Lung (tissue), 12 donors: ENCODE measurements around the gene CANX. TPM values are rescaled to one million over a fixed set of nuclear protein-coding genes. Genes with fewer than 3 reads are reported as not detected.

Source experiments
- ATAC-seq: fragments of 200-7000 bp; cut with Tn5 transposase; one replicate; pipeline ENCODE4 v1.9.1; 2020; ENCODE audit warnings: moderate number of reproducible peaks; ENCODE audit not compliant: insufficient read depth, low FRiP score
- DNase-seq, 3 donors: peaks; one replicate each; pipeline ENCODE4 v3.0.0-alpha.2; 2013 to 2017
- H3K27ac ChIP-seq, 2 donors: one replicate each; pipeline ENCODE4 v1.5.1; 2013; ENCODE audit warnings: mild to moderate bottlenecking in 2 of 2, moderate library complexity in 2 of 2, control low read depth in 1 of 2, inconsistent platforms in 1 of 2, low read depth in 1 of 2, low read length in 1 of 2
- H3K27me3 ChIP-seq, 3 donors: one replicate each; pipeline ENCODE4 v1.5.1; 2013; ENCODE audit warnings: low read length in 2 of 3; ENCODE audit not compliant: control insufficient read depth in 3 of 3, insufficient read depth in 3 of 3
- H3K36me3 ChIP-seq, 4 donors: one replicate each; pipeline ENCODE4 v1.5.1; 2013; ENCODE audit warnings: low read length in 4 of 4, mild to moderate bottlenecking in 1 of 4, moderate library complexity in 1 of 4; ENCODE audit not compliant: control insufficient read depth in 4 of 4, insufficient read depth in 4 of 4
- H3K4me1 ChIP-seq, 5 donors: one replicate each; pipeline ENCODE4 v1.5.1; 2013; ENCODE audit warnings: low read length in 5 of 5, mild to moderate bottlenecking in 2 of 5, moderate library complexity in 1 of 5; ENCODE audit not compliant: control insufficient read depth in 5 of 5, insufficient read depth in 5 of 5
- H3K4me3 ChIP-seq: one replicate; pipeline ENCODE4 v1.5.1; 2013; ENCODE audit warnings: mild to moderate bottlenecking, control low read depth, moderate library complexity
- H3K9ac ChIP-seq, 2 donors: one replicate each; pipeline ENCODE4 v1.5.1; 2013; ENCODE audit warnings: low read length in 2 of 2, control low read depth in 1 of 2; ENCODE audit not compliant: insufficient read depth in 1 of 2
- H3K9me3 ChIP-seq, 4 donors: one replicate each; pipeline ENCODE4 v1.5.1; 2013; ENCODE audit warnings: low read length in 3 of 4, mild to moderate bottlenecking in 1 of 4, moderate library complexity in 1 of 4; ENCODE audit not compliant: control insufficient read depth in 4 of 4, insufficient read depth in 3 of 4
- WGBS, 2 donors: extraction: QIAGEN DNeasy Blood & Tissue Kit; methylation state at CpG; one replicate each; pipeline ENCODE4 v1.1.7; 2013; 5-methylcytosine and 5-hydroxymethylcytosine counted together
- polyA plus RNA-seq, 2 donors: library from polyadenylated mRNA; stranded (reverse); fragments of 200-250 nt; gene quantifications; one replicate each; pipeline ENCODE4 v1.2.1, GENCODE V29; 2013
- total RNA-seq, 2 donors: library from RNA; depleted of rRNA in 1 of 2; stranded (reverse); fragments of >200 nt in 1 of 2; gene quantifications; one replicate each; pipeline ENCODE4 v1.2.1, GENCODE V29; 2014 to 2021
- TF ChIP-seq, protein P1 (sequence below): IDR thresholded peaks from 2 replicates; pipeline ENCODE4 v1.5.1; 2012; ENCODE audit warnings: mild to moderate bottlenecking; ENCODE audit errors: control extremely low read depth, extremely low read depth
- donor health status: control.
- donor health status: control.
- donor health status: Bipolar disorder and iron deficiency.
- donor health status: healthy.
- donor health status: DM: yes; HTN: yes; CAD: no.

CANX gene
- total and polyA plus RNA-seq, 4 donors, result 132 to 924 (median 294) TPM

DNA sequence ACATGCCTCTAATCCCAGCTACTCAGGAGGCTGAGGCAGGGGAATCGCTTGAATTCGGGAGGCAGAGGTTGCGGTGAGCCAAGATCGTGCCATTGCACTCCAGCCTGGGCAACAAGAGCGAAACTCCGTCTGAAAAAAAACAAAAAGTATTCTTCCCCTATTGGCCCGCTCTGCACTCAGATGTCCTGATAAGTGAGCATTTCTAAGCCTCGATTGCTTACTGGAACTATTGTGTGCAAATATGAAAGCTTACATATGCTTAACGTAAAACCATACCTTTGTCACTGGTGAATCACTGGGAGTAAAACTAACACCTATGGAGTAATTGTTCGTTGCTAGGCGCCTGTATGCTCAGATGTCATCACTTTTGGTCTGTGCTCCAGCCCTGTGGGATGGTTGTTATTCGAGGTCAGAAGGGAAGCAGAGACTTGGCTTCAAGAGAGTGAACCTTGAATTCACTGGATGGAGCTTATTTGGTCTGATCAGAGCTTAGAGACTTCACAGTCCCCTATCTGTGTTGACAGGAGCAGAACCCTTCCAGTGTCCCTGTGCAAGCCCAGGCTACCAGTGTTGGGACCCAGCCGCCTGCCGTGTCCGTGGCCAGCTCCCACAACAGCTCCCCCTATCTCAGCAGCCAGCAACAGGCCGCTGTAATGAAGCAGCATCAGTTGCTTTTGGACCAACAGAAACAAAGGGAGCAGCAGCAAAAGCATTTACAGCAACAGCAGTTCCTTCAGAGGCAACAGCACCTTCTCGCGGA, 69.7 kb downstream of the CANX start:
- peaks cover 0 to 11% (median 0%) of the 10 kb centered on the region in 5 donors for H3K4me1 ChIP-seq
- ATAC-seq (no peak), DNase-seq (no peak)
- H3K9me3 ChIP-seq, result peaks cover 0 to 2% (median 0%) of the 10 kb centered on the region in 4 donors
- H3K9ac ChIP-seq, result no peak overlapping the region
- TF ChIP-seq, protein P1, sequence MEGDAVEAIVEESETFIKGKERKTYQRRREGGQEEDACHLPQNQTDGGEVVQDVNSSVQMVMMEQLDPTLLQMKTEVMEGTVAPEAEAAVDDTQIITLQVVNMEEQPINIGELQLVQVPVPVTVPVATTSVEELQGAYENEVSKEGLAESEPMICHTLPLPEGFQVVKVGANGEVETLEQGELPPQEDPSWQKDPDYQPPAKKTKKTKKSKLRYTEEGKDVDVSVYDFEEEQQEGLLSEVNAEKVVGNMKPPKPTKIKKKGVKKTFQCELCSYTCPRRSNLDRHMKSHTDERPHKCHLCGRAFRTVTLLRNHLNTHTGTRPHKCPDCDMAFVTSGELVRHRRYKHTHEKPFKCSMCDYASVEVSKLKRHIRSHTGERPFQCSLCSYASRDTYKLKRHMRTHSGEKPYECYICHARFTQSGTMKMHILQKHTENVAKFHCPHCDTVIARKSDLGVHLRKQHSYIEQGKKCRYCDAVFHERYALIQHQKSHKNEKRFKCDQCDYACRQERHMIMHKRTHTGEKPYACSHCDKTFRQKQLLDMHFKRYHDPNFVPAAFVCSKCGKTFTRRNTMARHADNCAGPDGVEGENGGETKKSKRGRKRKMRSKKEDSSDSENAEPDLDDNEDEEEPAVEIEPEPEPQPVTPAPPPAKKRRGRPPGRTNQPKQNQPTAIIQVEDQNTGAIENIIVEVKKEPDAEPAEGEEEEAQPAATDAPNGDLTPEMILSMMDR, result no peak
- no peaks in the 10 kb centered on the region for H3K27me3 ChIP-seq
- WGBS, 2 donors, result 85 to 90% methylated on average over 18 of the region's 18 CpGs
- peaks cover 19 to 48% (median 39%) of the 10 kb centered on the region in 4 donors for H3K36me3 ChIP-seq
- no peak overlapping the region for H3K4me3 ChIP-seq
- no peak overlapping the region for H3K27ac ChIP-seq

DNA sequence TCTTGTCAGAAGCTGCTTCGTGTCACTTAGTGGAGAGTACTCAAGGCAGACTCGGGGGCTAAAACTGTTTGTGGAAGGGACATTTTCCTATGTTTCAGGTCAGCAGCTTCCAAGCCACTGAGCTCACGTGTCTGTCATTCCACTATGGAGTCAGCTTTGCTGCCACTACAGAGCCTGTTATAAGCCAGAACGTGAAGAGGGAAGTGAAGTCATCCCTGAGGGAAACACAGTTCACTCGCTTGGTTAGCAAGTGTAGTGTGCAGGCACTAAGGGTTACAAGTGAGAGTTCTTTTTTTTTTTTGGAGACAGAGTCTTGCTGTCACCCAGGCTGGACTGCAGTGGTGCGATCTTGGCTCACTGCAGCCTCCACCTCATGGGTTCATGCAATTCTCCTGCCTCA, 70.5 kb downstream of the CANX start:
- no peak for ATAC-seq
- Histone ChIP-seq H3K36me3 (peaks cover 21 to 55% (median 47%) of the 10 kb centered on the region in 4 donors), H3K9ac (no peak overlapping the region), H3K27me3 (no peaks in the 10 kb centered on the region), H3K4me1 (peaks cover 0 to 7% (median 0%) of the 10 kb centered on the region in 5 donors), H3K4me3 (no peak overlapping the region), H3K27ac (no peak overlapping the region), H3K9me3 (peaks cover 0 to 2% (median 0%) of the 10 kb centered on the region in 4 donors)
- TF ChIP-seq, protein P1, result no peak
- 62 to 78% methylated on average over 6 of the region's 6 CpGs for WGBS, 2 donors
- DNase-seq, result no peak

DNA sequence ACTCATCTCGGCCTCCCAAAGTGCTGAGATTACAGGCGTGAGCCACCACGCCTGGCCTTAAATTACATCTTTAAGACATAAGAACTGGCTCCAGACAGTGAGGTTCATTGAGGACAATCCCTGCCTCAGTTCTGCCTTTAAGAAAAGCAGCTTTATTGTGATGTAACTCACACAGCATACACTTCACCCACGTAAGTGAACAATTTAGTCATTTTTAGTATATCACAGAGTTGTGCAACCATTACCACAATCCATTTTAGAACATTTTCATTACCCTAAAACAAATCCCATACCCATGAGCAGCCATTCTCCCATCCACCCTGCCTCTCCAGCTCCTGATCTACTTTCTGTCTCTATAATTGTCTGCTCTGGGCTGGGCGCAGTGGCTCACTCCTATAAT, 71.0 kb downstream of the CANX start:
- TF ChIP-seq, protein P1, result no peak

More for the DNA sequence above, 71.0 kb downstream of the CANX start:
- Histone ChIP-seq H3K9ac (no peak overlapping the region), H3K9me3 (peaks cover 0 to 2% (median 0%) of the 10 kb centered on the region in 4 donors), H3K4me1 (peaks cover 0 to 7% (median 0%) of the 10 kb centered on the region in 5 donors), H3K27me3 (no peaks in the 10 kb centered on the region), H3K4me3 (no peak overlapping the region), H3K27ac (no peak overlapping the region), H3K36me3 (peaks cover 21 to 57% (median 52%) of the 10 kb centered on the region in 4 donors)
- WGBS, 2 donors, result 76 to 86% methylated on average over 5 of the region's 5 CpGs
- no peak for ATAC-seq
- no peak for DNase-seq
